LNCAP (cell line): ENCODE results near the gene KCNIP1.

Experiments
- TF ChIP-seq, protein P1 (sequence below): fragments of 450-650 bp; IDR thresholded peaks from 2 replicates; pipeline ENCODE4 v1.5.1; 2017; ENCODE audit warnings: mild to moderate bottlenecking

KCNIP1 gene

DNA sequence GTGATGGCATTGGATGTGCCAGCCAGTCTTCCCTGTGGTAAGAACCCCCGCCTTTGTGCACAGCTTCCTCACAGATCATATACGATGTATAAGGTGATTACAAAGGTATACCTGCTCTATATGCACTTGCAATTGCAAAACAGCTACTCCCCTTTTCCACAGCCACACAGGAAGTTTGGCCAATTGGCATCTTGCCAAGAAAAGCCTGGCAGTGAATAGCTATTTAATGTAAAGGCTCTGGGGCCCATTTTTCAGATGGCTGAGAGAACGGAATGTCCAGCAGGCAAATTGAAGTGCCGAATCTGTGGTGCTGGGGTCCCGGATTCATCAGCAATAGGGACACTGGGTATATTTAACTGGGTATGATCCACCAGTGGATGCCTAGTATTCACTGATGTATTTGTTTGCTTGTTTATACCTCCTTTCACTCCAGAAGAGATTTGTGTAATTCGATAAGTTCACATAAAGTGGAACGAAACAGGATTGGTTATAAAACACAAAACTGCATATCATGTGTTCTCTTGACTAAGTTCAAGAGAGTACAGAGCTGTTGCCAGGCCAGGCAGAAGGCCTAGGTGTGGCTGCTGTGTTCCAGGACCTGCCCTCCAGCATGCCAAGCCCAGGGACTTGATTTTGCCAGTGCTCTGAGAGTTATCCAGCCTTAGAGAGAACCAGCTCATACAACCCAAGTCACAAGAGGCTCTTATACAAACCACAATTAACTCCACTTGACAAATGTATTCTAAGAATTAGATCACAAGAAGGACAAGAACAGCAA is 252.0 kb downstream of the KCNIP1 start:
- TF ChIP-seq, protein P1, sequence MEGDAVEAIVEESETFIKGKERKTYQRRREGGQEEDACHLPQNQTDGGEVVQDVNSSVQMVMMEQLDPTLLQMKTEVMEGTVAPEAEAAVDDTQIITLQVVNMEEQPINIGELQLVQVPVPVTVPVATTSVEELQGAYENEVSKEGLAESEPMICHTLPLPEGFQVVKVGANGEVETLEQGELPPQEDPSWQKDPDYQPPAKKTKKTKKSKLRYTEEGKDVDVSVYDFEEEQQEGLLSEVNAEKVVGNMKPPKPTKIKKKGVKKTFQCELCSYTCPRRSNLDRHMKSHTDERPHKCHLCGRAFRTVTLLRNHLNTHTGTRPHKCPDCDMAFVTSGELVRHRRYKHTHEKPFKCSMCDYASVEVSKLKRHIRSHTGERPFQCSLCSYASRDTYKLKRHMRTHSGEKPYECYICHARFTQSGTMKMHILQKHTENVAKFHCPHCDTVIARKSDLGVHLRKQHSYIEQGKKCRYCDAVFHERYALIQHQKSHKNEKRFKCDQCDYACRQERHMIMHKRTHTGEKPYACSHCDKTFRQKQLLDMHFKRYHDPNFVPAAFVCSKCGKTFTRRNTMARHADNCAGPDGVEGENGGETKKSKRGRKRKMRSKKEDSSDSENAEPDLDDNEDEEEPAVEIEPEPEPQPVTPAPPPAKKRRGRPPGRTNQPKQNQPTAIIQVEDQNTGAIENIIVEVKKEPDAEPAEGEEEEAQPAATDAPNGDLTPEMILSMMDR, result no peak

DNA sequence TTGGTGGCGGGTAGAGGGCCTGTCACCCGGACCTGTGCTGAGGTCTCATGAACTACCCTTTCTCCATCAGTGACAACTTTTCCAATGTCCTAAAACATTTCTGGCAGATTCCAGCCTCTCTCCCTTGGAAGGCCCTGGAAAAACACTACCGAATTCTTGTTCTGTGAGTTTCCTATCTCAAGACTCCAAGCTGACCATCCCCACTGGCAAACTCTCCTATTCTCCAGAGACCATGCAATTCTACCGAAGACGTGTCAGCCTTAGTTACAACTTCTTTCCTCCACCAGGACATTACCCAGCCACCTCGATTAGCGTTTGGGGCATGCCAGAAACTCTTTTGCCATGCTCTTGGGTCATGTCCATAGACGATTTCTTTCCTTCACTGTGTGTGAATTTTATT is 252.9 kb downstream of the KCNIP1 start:
- TF ChIP-seq, protein P1, result no peak

DNA sequence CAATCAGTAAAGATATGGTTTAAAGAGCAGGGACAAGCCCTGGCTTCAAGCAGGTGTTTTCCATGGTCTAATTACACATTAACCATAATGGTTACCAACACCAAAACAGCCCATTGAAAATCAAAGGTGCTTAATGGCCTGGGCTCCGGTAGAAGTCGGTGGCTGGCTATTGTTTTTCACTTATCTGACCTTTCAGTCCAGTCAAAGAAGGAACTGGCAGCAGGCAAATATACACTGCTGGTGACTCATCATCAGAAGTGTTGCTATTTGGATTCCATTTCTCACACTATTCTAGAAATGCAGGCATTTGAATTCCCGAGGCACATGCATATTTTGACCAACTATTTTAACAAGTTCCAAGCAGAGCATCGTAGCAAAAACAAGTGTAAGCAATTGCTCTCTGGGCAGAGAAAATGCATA is 253.4 kb downstream of the KCNIP1 start:
- TF ChIP-seq, protein P1, result no peak

DNA sequence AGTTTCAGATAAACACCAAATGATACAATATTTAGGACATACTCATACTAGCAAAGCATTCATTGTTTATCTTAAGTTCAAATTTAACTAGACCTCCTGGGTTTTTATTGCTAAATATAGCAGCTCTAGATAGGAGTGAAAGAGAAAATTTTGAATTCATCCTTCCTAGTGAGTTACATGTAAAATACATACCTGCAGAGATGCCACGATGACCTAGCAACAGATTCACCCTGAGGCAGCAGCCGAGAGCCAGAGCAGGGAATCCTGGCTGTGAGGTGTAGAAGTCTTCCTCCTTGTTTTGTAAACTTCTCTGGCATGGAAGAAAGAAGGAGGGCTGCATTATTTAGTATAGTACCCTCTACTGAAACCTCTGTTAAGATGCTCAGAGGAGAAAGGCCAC is 253.8 kb downstream of the KCNIP1 start:
- TF ChIP-seq, protein P1, result no peak

DNA sequence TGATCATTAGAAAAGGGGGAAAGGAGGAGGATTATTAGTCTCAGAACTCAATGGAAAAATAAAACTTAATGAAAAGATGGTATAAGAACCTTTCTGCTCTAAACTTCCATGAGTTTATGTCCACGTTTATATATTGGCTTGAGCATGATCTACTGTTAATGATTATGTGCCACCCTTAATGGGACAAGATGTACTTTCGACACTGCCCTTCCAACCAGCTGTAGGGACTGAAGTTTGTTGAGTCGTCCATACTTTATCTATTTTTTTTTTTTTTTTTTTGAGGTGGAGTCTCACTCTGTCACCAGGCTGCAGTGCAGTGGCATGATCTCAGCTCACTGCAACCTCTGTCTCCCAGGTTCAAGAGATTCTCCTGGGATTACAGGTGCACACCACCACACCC is 254.7 kb downstream of the KCNIP1 start:
- TF ChIP-seq, protein P1, result no peak

DNA sequence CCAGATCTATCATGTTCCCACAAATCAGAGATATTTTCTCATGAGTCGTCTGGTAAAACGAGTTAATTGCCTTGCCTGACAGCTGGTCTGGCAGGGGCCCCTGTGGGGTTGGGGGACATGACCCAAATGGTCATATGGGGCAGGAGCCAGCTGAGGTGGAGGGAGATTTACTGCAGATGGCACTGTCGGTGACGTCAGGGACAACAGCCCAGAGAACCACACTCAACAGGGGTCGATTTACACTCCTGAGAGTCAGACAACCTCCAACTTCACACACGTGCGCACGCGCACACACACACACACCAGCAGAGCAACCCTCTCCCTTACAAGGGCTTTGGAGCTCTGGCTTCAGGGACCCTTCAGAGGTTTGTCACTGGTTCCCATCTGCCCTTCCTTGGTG is 256.3 kb downstream of the KCNIP1 start:
- TF ChIP-seq, protein P1, result no peak

DNA sequence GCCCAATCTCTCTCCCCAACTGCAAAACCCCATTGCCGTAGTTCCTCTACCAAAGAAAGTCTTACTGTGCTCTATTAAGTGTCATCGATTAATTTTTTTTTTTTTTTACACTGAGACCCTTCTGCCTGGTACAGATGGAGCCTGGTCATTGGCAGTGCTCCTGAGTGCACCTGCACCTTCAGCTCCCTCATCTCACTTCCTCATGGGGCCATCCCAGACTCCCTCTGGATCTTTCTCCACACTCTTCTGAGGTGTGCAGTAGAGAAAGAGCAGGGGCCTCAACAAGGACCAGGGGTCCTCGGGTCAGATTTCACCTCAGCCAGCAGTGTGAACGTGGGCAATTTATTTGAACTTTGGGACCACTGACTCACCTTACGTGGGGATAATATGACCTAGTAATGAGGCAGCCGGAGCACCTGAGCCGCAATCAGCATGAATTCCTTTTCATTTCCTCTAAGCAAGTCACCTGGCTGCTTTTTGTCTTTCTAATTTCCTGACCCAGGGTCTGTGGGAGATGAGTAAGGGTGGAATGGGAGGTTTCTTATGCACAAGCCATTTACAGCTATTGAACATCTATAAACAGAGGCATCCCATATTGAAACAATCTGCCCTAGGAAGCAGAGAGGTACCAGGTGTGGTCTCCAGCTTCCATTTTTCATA is 257.4 kb downstream of the KCNIP1 start:
- TF ChIP-seq, protein P1, result no peak
